Stimulated activated CD8-positive, alpha-beta memory T cell treated with anti-CD3 and anti-CD28 coated beads, Interleukin-12 subunit alpha, Interleukin-12 subunit beta, amount 100 ng/mL, for 1 hour (primary cell): ENCODE results near the gene LRP1.

Experiments
- DNase-seq: peaks from one replicate; pipeline ENCODE4 v3.0.0-alpha.2; 2020; ENCODE audit warnings: low read depth

LRP1 gene

GRCh38 chr12:57094208-57095160, 33.8 kb upstream of the LRP1 start:
- no peak for DNase-seq

- no peak for DNase-seq
Observed at GRCh38 chr12:57095440-57095839, 32.8 kb upstream of the LRP1 start.

- no peak for DNase-seq
Observed at GRCh38 chr12:57096099-57096572, 32.1 kb upstream of the LRP1 start.

- DNase-seq = no peak
Observed at GRCh38 chr12:57096748-57097553, 31.3 kb upstream of the LRP1 start.

- DNase-seq = no peak
Observed at GRCh38 chr12:57097554-57097835, 30.8 kb upstream of the LRP1 start.

GRCh38 chr12:57098546-57098945, 29.7 kb upstream of the LRP1 start:
- no peak for DNase-seq

GRCh38 chr12:57099047-57099714, 29.1 kb upstream of the LRP1 start:
- no peak for DNase-seq

- DNase-seq = no peak
Observed at GRCh38 chr12:57099766-57100165, 28.5 kb upstream of the LRP1 start.

GRCh38 chr12:57101892-57102695, 26.2 kb upstream of the LRP1 start:
- DNase-seq = no peak

- no peak for DNase-seq
Observed at GRCh38 chr12:57103856-57104255, 24.4 kb upstream of the LRP1 start.

- no peak for DNase-seq
Observed at GRCh38 chr12:57104292-57104910, 23.9 kb upstream of the LRP1 start.

GRCh38 chr12:57105011-57105753, 23.1 kb upstream of the LRP1 start:
- DNase-seq = no peak

GRCh38 chr12:57106021-57106708, 22.1 kb upstream of the LRP1 start:
- DNase-seq = no peak

GRCh38 chr12:57107456-57108155, 20.7 kb upstream of the LRP1 start:
- DNase-seq = no peak

- no peak for DNase-seq
Observed at GRCh38 chr12:57109207-57110103, 18.8 kb upstream of the LRP1 start.

GRCh38 chr12:57110104-57111030, 17.9 kb upstream of the LRP1 start:
- DNase-seq = no peak
